GM10266 (cell line): ENCODE data around the gene MN1.

Experiments used
- DNase-seq: peaks from one replicate; pipeline ENCODE4 v3.0.0; 2012; ENCODE audit errors: extremely low spot score
- TF ChIP-seq, protein P1 (sequence below): IDR thresholded peaks from 2 replicates; pipeline ENCODE4 v1.5.1; 2012; ENCODE audit warnings: mild to moderate bottlenecking, low read depth; ENCODE audit not compliant: control insufficient read depth, insufficient read depth; ENCODE audit errors: missing control alignments

MN1 gene

DNA sequence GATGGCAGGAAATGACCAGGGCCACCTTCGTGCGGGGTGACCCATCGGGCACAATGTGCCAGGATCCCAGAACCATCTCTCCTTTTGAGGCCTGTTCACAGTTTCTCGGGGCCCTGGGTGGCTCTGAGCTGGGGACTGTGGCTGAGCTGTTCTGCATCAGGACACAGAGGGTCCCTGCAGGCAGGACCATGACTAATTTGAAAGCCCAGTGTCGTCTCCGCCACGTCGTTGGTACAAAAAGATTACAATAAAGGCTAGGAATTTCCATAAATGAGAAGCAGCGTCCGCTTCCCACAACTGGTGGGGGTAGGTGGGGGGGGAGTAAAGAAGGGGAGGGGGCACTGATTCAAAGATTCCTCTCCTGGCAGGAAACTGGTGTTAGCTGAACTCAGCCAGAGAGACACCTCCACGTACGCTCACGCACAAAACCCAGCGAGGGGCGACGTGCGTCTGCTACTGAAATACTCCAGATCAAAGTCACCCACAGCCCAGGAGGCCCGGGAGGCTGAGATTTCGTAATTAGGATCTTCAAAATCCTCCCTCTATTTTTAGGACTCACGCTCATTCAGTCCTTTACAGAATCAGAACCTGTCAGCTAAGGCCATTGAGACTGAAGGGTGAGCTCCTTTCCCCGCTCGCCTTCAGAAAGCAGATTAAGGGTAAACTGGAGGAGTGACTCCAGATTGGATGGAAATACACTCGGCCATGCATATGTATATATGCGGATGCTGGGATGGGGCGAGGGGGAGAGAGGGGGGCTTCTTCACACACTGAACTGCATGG lies 11.0 kb downstream of the MN1 start:
- TF ChIP-seq, protein P1, sequence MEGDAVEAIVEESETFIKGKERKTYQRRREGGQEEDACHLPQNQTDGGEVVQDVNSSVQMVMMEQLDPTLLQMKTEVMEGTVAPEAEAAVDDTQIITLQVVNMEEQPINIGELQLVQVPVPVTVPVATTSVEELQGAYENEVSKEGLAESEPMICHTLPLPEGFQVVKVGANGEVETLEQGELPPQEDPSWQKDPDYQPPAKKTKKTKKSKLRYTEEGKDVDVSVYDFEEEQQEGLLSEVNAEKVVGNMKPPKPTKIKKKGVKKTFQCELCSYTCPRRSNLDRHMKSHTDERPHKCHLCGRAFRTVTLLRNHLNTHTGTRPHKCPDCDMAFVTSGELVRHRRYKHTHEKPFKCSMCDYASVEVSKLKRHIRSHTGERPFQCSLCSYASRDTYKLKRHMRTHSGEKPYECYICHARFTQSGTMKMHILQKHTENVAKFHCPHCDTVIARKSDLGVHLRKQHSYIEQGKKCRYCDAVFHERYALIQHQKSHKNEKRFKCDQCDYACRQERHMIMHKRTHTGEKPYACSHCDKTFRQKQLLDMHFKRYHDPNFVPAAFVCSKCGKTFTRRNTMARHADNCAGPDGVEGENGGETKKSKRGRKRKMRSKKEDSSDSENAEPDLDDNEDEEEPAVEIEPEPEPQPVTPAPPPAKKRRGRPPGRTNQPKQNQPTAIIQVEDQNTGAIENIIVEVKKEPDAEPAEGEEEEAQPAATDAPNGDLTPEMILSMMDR = no peak
- no peak for DNase-seq

DNA sequence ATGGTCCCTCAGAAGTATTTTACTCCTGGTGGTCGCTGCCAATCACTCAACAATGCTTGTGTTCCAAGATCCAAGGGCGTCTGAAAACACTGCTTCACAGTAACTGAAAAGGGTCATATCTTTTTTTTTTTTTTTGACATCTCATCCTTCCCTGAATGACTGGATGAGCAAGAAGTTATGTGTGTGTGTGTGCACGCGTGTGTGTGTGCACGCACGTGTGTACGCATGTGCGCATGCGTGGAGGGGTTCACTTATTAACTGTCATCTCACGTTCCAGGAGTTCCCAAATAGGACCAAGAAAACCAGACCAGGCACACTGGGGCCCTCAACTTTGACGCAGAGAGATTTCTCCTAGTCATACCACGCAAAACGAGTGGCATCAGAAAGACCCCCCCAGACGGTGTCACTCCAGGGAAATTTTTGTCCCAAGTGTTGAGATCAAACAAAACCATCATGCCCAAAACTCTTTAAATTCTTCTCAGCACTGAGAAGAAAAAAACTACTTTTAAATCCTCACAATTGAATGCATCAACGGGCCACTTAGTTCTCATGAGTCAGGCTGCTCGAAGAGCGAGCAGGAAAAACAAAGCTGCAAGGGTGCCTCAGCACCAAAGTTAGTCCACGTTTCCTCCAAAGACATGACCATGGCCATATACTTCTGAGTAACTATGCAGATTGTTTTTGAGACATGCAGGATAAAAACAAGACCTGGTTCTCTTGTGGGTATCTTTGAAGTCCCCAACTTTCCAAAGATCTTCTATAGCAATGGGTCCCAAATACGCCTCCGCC lies 12.9 kb downstream of the MN1 start:
- no peak for DNase-seq
- TF ChIP-seq, protein P1 = no peak

DNA sequence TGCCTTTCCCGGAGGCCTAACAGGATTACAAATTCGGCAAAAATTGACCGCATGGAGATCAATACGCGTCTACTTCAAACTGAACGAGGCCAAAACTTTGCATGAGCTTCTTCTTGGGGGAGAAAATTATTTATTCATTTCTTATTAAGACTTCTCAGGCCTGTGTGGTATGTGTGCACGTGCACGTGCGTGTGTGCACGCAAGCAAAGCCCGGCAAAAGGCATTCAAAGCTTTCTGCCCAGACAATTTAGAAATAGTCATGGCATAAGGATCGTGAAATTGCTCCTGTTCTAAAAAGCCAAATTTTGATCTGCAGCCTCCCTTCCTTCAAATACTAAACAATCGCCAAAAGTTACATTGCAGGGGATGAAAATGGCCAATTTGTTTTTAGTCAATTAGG lies 14.6 kb downstream of the MN1 start:
- TF ChIP-seq, protein P1 = no peak
- DNase-seq = no peak

DNA sequence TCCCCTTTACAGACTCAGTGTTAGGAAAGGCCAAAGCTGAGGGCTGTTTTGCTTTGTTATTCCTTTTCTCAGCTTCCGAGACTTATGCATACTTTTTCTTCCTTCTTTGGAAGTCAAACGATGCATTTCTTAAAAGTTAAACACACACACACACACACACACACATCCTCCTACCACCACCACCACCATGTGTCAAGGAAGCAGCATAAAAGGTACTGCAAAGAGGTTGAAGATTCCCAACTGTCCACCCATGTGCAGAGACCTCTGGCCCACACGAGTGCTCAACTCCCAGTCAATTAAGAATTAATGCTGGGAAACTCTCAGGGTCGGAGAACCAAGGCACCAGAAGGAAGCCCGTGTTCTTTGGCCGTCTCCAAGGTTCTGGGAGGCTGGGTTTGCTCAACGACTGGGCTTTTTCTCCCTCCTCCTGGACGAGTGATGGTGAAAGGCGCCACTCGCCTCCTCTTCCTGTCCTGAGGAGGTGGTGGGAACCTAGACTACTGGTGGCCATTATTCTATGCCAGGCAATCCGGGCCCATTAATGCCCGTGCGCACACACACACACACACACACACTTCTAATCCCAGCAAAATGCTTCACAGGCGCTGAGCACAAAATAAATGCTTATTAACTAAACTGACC lies 15.1 kb downstream of the MN1 start:
- TF ChIP-seq, protein P1 = no peak
- DNase-seq = no peak

DNA sequence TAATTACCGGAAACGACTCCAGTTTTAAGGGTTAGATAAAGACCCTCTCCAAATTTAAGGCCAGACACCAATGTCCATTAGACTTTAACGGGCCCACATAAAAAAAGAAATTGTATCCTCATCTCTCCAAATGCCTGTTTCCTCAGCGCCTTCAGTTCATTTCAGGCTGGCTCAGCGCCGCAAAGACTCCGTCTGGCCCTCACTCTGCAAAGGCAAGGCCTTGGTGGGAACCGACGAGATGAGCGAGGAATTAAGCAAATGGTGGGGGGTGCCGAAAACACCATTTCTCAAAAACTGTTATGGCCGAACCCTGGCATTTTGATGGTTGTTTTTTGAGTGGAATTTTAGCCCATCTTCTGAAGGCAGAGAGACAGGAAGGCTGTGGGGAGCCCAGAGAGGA lies 15.7 kb downstream of the MN1 start:
- no peak for DNase-seq
- TF ChIP-seq, protein P1 = no peak

DNA sequence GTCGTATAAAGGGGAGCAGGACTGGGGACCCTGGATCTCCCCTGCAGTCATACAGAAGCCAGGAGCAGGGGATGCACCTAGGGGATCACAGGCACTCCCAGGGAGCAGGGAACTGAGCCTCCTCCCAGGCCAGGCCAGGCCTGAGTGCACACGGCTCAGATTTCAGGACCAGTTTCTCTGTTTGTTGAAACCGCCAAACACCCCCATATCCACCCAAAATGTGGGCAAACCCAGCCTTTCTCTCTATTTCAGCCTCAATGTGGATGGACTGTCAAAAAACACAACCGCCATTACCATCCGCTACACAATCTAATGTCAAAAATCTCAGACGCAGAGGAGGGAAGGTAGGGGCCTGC lies 17.5 kb downstream of the MN1 start:
- TF ChIP-seq, protein P1 = no peak

More for the DNA sequence above, 17.5 kb downstream of the MN1 start:
- DNase-seq = no peak
